ENCODE data around the gene SCAANT1.

The SCAANT1 gene

GRCh38 chr3:63878394-63879060, 33.7 kb downstream of the SCAANT1 start:
- Histone ChIP-seq H3F3A (ENCODE audit: control insufficient read depth, insufficient read depth) (no peaks in the 10 kb centered on the region), H3K4me1 (ENCODE audit: control insufficient read depth, low read length) (peaks cover 14% of the 10 kb centered on the region), H3K9me2 (replicated peaks; ENCODE audit: control insufficient read depth, low read length) (no peaks in the 10 kb centered on the region), H3K27ac (ENCODE audit: low read depth, low read length) (no peak overlapping the region), H4K20me1 (ENCODE audit: control insufficient read depth, insufficient read depth, low read depth, low read length) (peaks cover 29% of the 10 kb centered on the region; the same call in 1 of the 2 replicates), H3K27me3 (ENCODE audit: control insufficient read depth, low read length) (no peaks in the 10 kb centered on the region), H3K36me3 (ENCODE audit: control insufficient read depth, low read length) (peaks cover 19% of the 10 kb centered on the region), H3K79me2 (ENCODE audit: control insufficient read depth, low read length) (peaks cover 99% of the 10 kb centered on the region), H3K4me3 (ENCODE audit: low read length) (no peak overlapping the region), H3K4me2 (ENCODE audit: low read length) (no peak overlapping the region), H3K9me3 (ENCODE audit: control insufficient read depth, insufficient read depth, low read length) (no peaks in the 10 kb centered on the region)
- TF ChIP-seq CTCF (IDR thresholded peaks at IDR 0.05; ENCODE audit: low read depth, low read length, poor library complexity, severe bottlenecking) (no peak), EZH2phosphoT487 (IDR thresholded peaks at IDR 0.05; ENCODE audit: borderline replicate concordance, low read length) (no peak)

- Histone ChIP-seq H3K4me1 (ENCODE audit: control insufficient read depth, low read length) (peaks cover 14% of the 10 kb centered on the region), H3K27ac (ENCODE audit: low read depth, low read length) (no peak overlapping the region), H3K4me3 (ENCODE audit: low read length) (no peak overlapping the region), H3K9me2 (replicated peaks; ENCODE audit: control insufficient read depth, low read length) (no peaks in the 10 kb centered on the region), H3K79me2 (ENCODE audit: control insufficient read depth, low read length) (peaks cover 99% of the 10 kb centered on the region), H4K20me1 (ENCODE audit: control insufficient read depth, insufficient read depth, low read depth, low read length) (peaks cover 30% of the 10 kb centered on the region), H3K4me2 (ENCODE audit: low read length) (no peak overlapping the region), H3K9me3 (ENCODE audit: control insufficient read depth, insufficient read depth, low read length) (no peaks in the 10 kb centered on the region), H3K27me3 (ENCODE audit: control insufficient read depth, low read length) (no peaks in the 10 kb centered on the region), H3F3A (ENCODE audit: control insufficient read depth, insufficient read depth) (no peaks in the 10 kb centered on the region), H3K36me3 (ENCODE audit: control insufficient read depth, low read length) (peaks cover 24% of the 10 kb centered on the region)
- TF ChIP-seq CTCF (IDR thresholded peaks at IDR 0.05; ENCODE audit: low read depth, low read length, poor library complexity, severe bottlenecking) (no peak), EZH2phosphoT487 (IDR thresholded peaks at IDR 0.05; ENCODE audit: borderline replicate concordance, low read length) (no peak)
Measured at GRCh38 chr3:63877737-63878393, 34.3 kb downstream of the SCAANT1 start.

GRCh38 chr3:63876260-63876659, 35.9 kb downstream of the SCAANT1 start:
- peaks cover 27% of the 10 kb centered on the region for H3K4me1 ChIP-seq (ENCODE audit: control insufficient read depth, low read length)
- no peaks in the 10 kb centered on the region for H3K27me3 ChIP-seq (ENCODE audit: control insufficient read depth, low read length)
- peaks cover 26% of the 10 kb centered on the region for H3K36me3 ChIP-seq (ENCODE audit: control insufficient read depth, low read length)
- H4K20me1 ChIP-seq (ENCODE audit: control insufficient read depth, insufficient read depth, low read depth, low read length), result peaks cover 37% of the 10 kb centered on the region
- no peaks in the 10 kb centered on the region for H3K9me3 ChIP-seq (ENCODE audit: control insufficient read depth, insufficient read depth, low read length)
- no peak for TF ChIP-seq CTCF (IDR thresholded peaks at IDR 0.05; ENCODE audit: low read depth, low read length, poor library complexity, severe bottlenecking)
- H3K9me2 ChIP-seq (replicated peaks; ENCODE audit: control insufficient read depth, low read length), result no peaks in the 10 kb centered on the region
- no peaks in the 10 kb centered on the region for H3F3A ChIP-seq (ENCODE audit: control insufficient read depth, insufficient read depth)
- no peak overlapping the region for H3K4me2 ChIP-seq (ENCODE audit: low read length)
- H3K27ac ChIP-seq (ENCODE audit: low read depth, low read length), result no peak overlapping the region
- H3K4me3 ChIP-seq (ENCODE audit: low read length), result no peak overlapping the region
- H3K79me2 ChIP-seq (ENCODE audit: control insufficient read depth, low read length), result peaks cover 98% of the 10 kb centered on the region

All from DOHH2 (cell line).